ENCODE results near the gene CCDC6. TPM values are rescaled to one million over a fixed set of nuclear protein-coding genes. Genes with fewer than 3 reads are reported as not detected.

Gene CCDC6
- polyA plus RNA-seq, 1 donor from 2014 or later: 20.1 TPM

DNA sequence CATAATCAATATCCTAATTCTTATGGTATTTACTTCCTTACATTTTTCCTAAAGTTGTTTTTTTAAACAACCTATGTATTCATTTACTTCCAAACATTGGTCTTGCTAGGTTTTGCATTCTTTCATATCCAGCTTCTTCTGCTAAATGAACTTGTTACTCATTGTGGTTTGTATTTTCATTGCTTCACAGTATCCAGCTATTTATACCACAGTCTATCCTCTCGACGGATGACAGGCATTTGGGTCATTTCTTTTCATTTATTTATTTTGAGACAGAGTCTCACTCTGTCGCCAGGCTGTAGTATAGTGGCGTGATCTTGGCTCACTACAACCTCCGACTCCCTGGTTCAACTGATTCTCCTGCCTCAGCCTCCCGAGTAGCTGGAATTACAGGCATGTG lies 66.8 kb downstream of the CCDC6 start:
- Histone ChIP-seq H3K4me3 (ENCODE audit: low read length) (no peak overlapping the region), H3K27ac (ENCODE audit: low read length) (no peak overlapping the region), H3K36me3 (ENCODE audit: insufficient read depth, low read length) (no peaks in the 10 kb centered on the region), H3K4me2 (ENCODE audit: low read length) (no peak overlapping the region), H2AFZ (ENCODE audit: low read depth, low read length) (no peak overlapping the region), H3K79me2 (replicated peaks; ENCODE audit: insufficient read depth, low read length) (no peaks in the 10 kb centered on the region), H3K9me3 (ENCODE audit: low read length) (no peaks in the 10 kb centered on the region), H3K9ac (ENCODE audit: low read length) (no peak overlapping the region), H4K20me1 (ENCODE audit: insufficient read depth) (no peaks in the 10 kb centered on the region), H3K9me2 (ENCODE audit: insufficient read depth, low read length) (no peaks in the 10 kb centered on the region), H3K27me3 (ENCODE audit: insufficient read depth, low read depth, low read length) (no peaks in the 10 kb centered on the region), H3F3A (ENCODE audit: insufficient read depth, low read length, poor library complexity, severe bottlenecking) (no peaks in the 10 kb centered on the region)
- TF ChIP-seq EZH2 (IDR thresholded peaks at IDR 0.05; ENCODE audit: borderline replicate concordance, insufficient read depth, low read length, poor library complexity, severe bottlenecking): no peak
- TF ChIP-seq MXI1 (conservative IDR thresholded peaks at IDR 0.05; ENCODE audit: poor library complexity, severe bottlenecking): no peak
- no peak for TF ChIP-seq TAF1 (IDR thresholded peaks at IDR 0.05; ENCODE audit: low read depth)
- TF ChIP-seq, protein P1, sequence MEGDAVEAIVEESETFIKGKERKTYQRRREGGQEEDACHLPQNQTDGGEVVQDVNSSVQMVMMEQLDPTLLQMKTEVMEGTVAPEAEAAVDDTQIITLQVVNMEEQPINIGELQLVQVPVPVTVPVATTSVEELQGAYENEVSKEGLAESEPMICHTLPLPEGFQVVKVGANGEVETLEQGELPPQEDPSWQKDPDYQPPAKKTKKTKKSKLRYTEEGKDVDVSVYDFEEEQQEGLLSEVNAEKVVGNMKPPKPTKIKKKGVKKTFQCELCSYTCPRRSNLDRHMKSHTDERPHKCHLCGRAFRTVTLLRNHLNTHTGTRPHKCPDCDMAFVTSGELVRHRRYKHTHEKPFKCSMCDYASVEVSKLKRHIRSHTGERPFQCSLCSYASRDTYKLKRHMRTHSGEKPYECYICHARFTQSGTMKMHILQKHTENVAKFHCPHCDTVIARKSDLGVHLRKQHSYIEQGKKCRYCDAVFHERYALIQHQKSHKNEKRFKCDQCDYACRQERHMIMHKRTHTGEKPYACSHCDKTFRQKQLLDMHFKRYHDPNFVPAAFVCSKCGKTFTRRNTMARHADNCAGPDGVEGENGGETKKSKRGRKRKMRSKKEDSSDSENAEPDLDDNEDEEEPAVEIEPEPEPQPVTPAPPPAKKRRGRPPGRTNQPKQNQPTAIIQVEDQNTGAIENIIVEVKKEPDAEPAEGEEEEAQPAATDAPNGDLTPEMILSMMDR (IDR thresholded peaks at IDR 0.05; ENCODE audit: poor library complexity, severe bottlenecking): no peak
- TF ChIP-seq, protein P2, sequence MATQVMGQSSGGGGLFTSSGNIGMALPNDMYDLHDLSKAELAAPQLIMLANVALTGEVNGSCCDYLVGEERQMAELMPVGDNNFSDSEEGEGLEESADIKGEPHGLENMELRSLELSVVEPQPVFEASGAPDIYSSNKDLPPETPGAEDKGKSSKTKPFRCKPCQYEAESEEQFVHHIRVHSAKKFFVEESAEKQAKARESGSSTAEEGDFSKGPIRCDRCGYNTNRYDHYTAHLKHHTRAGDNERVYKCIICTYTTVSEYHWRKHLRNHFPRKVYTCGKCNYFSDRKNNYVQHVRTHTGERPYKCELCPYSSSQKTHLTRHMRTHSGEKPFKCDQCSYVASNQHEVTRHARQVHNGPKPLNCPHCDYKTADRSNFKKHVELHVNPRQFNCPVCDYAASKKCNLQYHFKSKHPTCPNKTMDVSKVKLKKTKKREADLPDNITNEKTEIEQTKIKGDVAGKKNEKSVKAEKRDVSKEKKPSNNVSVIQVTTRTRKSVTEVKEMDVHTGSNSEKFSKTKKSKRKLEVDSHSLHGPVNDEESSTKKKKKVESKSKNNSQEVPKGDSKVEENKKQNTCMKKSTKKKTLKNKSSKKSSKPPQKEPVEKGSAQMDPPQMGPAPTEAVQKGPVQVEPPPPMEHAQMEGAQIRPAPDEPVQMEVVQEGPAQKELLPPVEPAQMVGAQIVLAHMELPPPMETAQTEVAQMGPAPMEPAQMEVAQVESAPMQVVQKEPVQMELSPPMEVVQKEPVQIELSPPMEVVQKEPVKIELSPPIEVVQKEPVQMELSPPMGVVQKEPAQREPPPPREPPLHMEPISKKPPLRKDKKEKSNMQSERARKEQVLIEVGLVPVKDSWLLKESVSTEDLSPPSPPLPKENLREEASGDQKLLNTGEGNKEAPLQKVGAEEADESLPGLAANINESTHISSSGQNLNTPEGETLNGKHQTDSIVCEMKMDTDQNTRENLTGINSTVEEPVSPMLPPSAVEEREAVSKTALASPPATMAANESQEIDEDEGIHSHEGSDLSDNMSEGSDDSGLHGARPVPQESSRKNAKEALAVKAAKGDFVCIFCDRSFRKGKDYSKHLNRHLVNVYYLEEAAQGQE (IDR thresholded peaks at IDR 0.05; ENCODE audit: borderline replicate concordance): no peak
- no peak for TF ChIP-seq RAD21 (conservative IDR thresholded peaks at IDR 0.05)
- no peak for TF ChIP-seq SMC3 (conservative IDR thresholded peaks at IDR 0.05; ENCODE audit: poor library complexity)
- TF ChIP-seq POLR2AphosphoS5 (IDR thresholded peaks at IDR 0.05): no peak
- TF ChIP-seq EP300 (conservative IDR thresholded peaks at IDR 0.05; ENCODE audit: poor library complexity, severe bottlenecking): no peak

DNA sequence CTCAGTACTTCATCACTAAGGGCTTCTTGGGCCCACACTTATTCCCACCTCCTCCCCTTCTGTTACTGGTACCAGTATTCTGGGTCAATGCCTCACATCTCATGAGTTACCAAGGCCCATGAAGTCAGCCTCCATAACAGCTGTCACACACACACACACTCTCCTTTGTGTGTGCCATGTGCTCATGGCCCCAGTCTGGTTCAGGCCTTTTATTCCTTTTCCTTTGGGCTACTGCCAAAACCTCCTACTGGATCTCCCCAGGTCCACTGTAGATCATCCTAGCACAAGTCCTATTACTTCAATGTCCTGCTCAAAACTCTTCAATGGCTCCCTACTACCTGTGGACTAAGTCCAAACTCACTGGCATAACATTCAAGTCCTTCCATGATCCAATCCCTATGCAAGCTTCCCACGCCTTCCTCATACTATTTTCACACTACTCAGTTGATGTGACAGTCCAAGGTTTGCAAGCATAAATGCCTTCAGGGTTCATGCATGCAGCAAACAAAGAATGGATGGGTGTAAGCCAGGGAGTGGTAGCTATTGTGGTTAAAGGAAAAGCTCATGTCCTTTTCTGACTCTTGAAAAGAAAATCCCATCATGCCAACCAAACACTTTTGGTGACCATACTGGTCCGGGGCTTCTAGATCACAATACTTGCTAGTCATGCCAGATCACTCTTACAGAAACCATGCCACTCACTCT lies 68.1 kb downstream of the CCDC6 start:
- no peak overlapping the region for H3K4me2 ChIP-seq (ENCODE audit: low read length)
- H3K4me3 ChIP-seq (ENCODE audit: low read length): no peak overlapping the region
- no peak overlapping the region for H3K27ac ChIP-seq (ENCODE audit: low read length)
- H3K36me3 ChIP-seq (ENCODE audit: insufficient read depth, low read length): no peaks in the 10 kb centered on the region
- no peaks in the 10 kb centered on the region for H3K27me3 ChIP-seq (ENCODE audit: insufficient read depth, low read depth, low read length)
- H2AFZ ChIP-seq (ENCODE audit: low read depth, low read length): no peak overlapping the region
- H4K20me1 ChIP-seq (ENCODE audit: insufficient read depth): no peaks in the 10 kb centered on the region
- no peaks in the 10 kb centered on the region for H3K9me3 ChIP-seq (ENCODE audit: low read length)
- H3K9ac ChIP-seq (ENCODE audit: low read length): no peak overlapping the region
- no peaks in the 10 kb centered on the region for H3K9me2 ChIP-seq (ENCODE audit: insufficient read depth, low read length)
- TF ChIP-seq, protein P1 (IDR thresholded peaks at IDR 0.05; ENCODE audit: poor library complexity, severe bottlenecking): no peak
- TF ChIP-seq MXI1 (conservative IDR thresholded peaks at IDR 0.05; ENCODE audit: poor library complexity, severe bottlenecking) (no peak), EP300 (conservative IDR thresholded peaks at IDR 0.05; ENCODE audit: poor library complexity, severe bottlenecking) (no peak), EZH2 (IDR thresholded peaks at IDR 0.05; ENCODE audit: borderline replicate concordance, insufficient read depth, low read length, poor library complexity, severe bottlenecking) (no peak), TAF1 (IDR thresholded peaks at IDR 0.05; ENCODE audit: low read depth) (no peak), RAD21 (conservative IDR thresholded peaks at IDR 0.05) (no peak), POLR2AphosphoS5 (IDR thresholded peaks at IDR 0.05) (no peak)
- TF ChIP-seq, protein P2 (IDR thresholded peaks at IDR 0.05; ENCODE audit: borderline replicate concordance): no peak
- no peaks in the 10 kb centered on the region for H3K79me2 ChIP-seq (replicated peaks; ENCODE audit: insufficient read depth, low read length)
- no peaks in the 10 kb centered on the region for H3F3A ChIP-seq (ENCODE audit: insufficient read depth, low read length, poor library complexity, severe bottlenecking)

Data from neural cell (in vitro differentiated cells).